ENCODE results near the gene NBL1. TPM values are rescaled to one million over a fixed set of nuclear protein-coding genes. Genes with fewer than 3 reads are reported as not detected.

The NBL1 gene
- total and polyA plus RNA-seq, 10 of the 15 experiments (the other 5 are each of a cell fraction or from before 2014, with no cell fraction given): 0.13 to 2.4 (median 0.81) TPM; not detected in 1

DNA sequence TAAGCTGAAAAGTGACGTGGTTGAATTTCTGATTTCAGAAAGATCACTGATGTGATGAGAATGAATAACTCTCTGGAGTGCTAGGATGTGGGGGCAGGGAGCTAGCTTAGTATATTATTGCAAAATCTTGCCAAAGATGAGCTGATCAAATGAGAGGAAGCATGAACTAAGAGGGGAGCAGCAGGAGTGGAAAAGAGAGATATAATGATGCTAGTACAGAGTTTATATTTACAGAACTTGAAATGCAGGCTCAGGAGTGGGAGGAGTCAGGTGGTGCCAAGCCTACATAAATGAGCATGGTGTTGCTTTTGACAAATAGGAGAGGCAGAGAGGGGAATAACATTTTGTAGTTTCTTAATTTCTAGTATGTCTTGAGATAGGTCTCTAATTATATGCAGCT lies 38.1 kb upstream of the NBL1 start:
- BruUV-seq (replicated peaks): no TSS peak
- H3K9me3 ChIP-seq (replicated peaks; ENCODE audit: control insufficient read depth, insufficient read depth, low read length): no peaks in the 10 kb centered on the region
- FAIRE-seq (no peak), ATAC-seq (peak; percentile 60), DNase-seq (ENCODE audit: low read depth, low spot score) (no peak)
- intact Hi-C loops (cut with micrococcal nuclease; ENCODE audit: unreplicated experiment) (no loop called here), in situ Hi-C loops (cut with MboI) (no loop called here)
- no peak overlapping the region for H3K27ac ChIP-seq (ENCODE audit: control insufficient read depth, insufficient read depth)
- H3K4me2 ChIP-seq (ENCODE audit: control insufficient read depth, insufficient read depth): peak overlapping the region; percentile 11; the same call in 1 of the 2 replicates
- ChIA-PET RAD21 (ENCODE audit: unreplicated experiment) (no interaction called here), SMC1A (ENCODE audit: uncharacterized antibody, unreplicated experiment) (interaction anchor here (0.8 to 1.9 kb wide), 3 partner anchors 9 to 23 kb away, joined by 4 to 5 read pairs (median 4); a partner anchor contains a TSS), POLR2A (no interaction called here), CTCF (interaction anchor here (0.8 to 2.1 kb wide), 8 partner anchors 8 to 214 kb away, joined by 3 to 6 read pairs (median 4); a partner anchor contains a TSS)
- H3K9ac ChIP-seq (ENCODE audit: control insufficient read depth, insufficient read depth, low read length): no peak overlapping the region
- peaks cover 0 to 6% of the 10 kb centered on the region in 2 experiments; a peak in 1 of 4 replicates for H3K36me3 ChIP-seq (ENCODE audit: control insufficient read depth in 2 of 2, insufficient read depth in 2 of 2, low read length in 1 of 2)
- H3K27me3 ChIP-seq (replicated peaks in 1 of 2; ENCODE audit: control insufficient read depth in 2 of 2, insufficient read depth in 2 of 2, low read length in 1 of 2): no peaks in the 10 kb centered on the region
- H4K20me1 ChIP-seq (ENCODE audit: control insufficient read depth, insufficient read depth): no peaks in the 10 kb centered on the region; the same call in 1 of the 2 replicates
- no peak for TF ChIP-seq NR2C1 (IDR thresholded peaks at IDR 0.05)
- no peak for TF ChIP-seq CBFB (IDR thresholded peaks at IDR 0.05; ENCODE audit: low read depth)
- no peak for TF ChIP-seq POLR2AphosphoS5 (IDR thresholded peaks at IDR 0.05; ENCODE audit: low read length)
- TF ChIP-seq RAD21 (IDR thresholded peaks at IDR 0.05; ENCODE audit: insufficient read depth, low read depth, low read length): no peak
- no peak for TF ChIP-seq MTA2 (IDR thresholded peaks at IDR 0.05; ENCODE audit: low read depth)
- TF ChIP-seq, protein P1, sequence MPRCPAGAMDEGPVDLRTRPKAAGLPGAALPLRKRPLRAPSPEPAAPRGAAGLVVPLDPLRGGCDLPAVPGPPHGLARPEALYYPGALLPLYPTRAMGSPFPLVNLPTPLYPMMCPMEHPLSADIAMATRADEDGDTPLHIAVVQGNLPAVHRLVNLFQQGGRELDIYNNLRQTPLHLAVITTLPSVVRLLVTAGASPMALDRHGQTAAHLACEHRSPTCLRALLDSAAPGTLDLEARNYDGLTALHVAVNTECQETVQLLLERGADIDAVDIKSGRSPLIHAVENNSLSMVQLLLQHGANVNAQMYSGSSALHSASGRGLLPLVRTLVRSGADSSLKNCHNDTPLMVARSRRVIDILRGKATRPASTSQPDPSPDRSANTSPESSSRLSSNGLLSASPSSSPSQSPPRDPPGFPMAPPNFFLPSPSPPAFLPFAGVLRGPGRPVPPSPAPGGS (IDR thresholded peaks at IDR 0.05; ENCODE audit: borderline replicate concordance, insufficient read depth, low read depth, low read length, poor library complexity, severe bottlenecking): no peak
- no peak for TF ChIP-seq HCFC1 (IDR thresholded peaks at IDR 0.05; ENCODE audit: low read length)
- TF ChIP-seq SMARCA5 (IDR thresholded peaks at IDR 0.05): no peak
- TF ChIP-seq EP300 (IDR thresholded peaks at IDR 0.05; ENCODE audit: borderline replicate concordance in 1 of 2, control insufficient read depth in 1 of 2, low read depth in 2 of 2, low read length in 2 of 2): no peak
- WGBS (ENCODE audit: insufficient coverage, insufficient replicate concordance, low lambda C conversion rate, missing lambda C conversion rate): 95% methylated on average over 1 of the region's 1 CpG
- peaks cover 81% of the 10 kb centered on the region for H3K79me2 ChIP-seq (ENCODE audit: control insufficient read depth, insufficient read depth, low read length)
- H2AFZ ChIP-seq (ENCODE audit: control insufficient read depth, low read depth, low read length): no peak overlapping the region
- H3K4me1 ChIP-seq (ENCODE audit: control insufficient read depth, insufficient read depth, low read length): no peaks in the 10 kb centered on the region; the same call in 1 of the 2 replicates
- H3K4me3 ChIP-seq: no peak overlapping the region

Data from GM12878 (cell line).